Activated CD8-positive, alpha-beta memory T cell treated with anti-CD3 and anti-CD28 coated beads, Interleukin-2, amount 50 U/mL, for 4 hours (primary cell): ENCODE data around the gene DHX15.

Source experiments
- DNase-seq: peaks from one replicate; pipeline ENCODE4 v3.0.0-alpha.2; 2020

DHX15 gene

GRCh38 chr4:24584211-24584850, at the start of gene DHX15:
Gene DHX15, minus strand, starts transcription at chr4:24584554. Its CDS starts 161 bp downstream, at chr4:24584393.
- DNase-seq: peak; percentile 91

- no peak for DNase-seq
Observed at GRCh38 chr4:24632011-24632410, 47.7 kb upstream of the DHX15 start.

GRCh38 chr4:24630937-24631336, 46.6 kb upstream of the DHX15 start:
- DNase-seq: no peak

GRCh38 chr4:24625091-24625490, 40.7 kb upstream of the DHX15 start:
- DNase-seq: no peak

GRCh38 chr4:24624381-24624780, 40.0 kb upstream of the DHX15 start:
- DNase-seq: no peak

- DNase-seq: no peak
Observed at GRCh38 chr4:24622146-24622834, 37.9 kb upstream of the DHX15 start.

- DNase-seq: no peak
Observed at GRCh38 chr4:24615977-24616376, 31.6 kb upstream of the DHX15 start.

- DNase-seq: no peak
Observed at GRCh38 chr4:24614881-24615280, 30.5 kb upstream of the DHX15 start.

GRCh38 chr4:24613502-24613901, 29.1 kb upstream of the DHX15 start:
- no peak for DNase-seq

GRCh38 chr4:24611575-24611974, 27.2 kb upstream of the DHX15 start:
- no peak for DNase-seq

- DNase-seq: no peak
Observed at GRCh38 chr4:24607334-24607733, 23.0 kb upstream of the DHX15 start.

GRCh38 chr4:24605216-24605615, 20.9 kb upstream of the DHX15 start:
- no peak for DNase-seq

GRCh38 chr4:24604558-24605214, 20.3 kb upstream of the DHX15 start:
- no peak for DNase-seq

GRCh38 chr4:24603343-24603742, 19.0 kb upstream of the DHX15 start:
- DNase-seq: no peak

GRCh38 chr4:24601121-24601520, 16.8 kb upstream of the DHX15 start:
- no peak for DNase-seq

- DNase-seq: no peak
Observed at GRCh38 chr4:24599275-24599674, 14.9 kb upstream of the DHX15 start.

GRCh38 chr4:24598025-24598424, 13.7 kb upstream of the DHX15 start:
- DNase-seq: no peak

- DNase-seq: no peak
Observed at GRCh38 chr4:24595659-24596058, 11.3 kb upstream of the DHX15 start.

- no peak for DNase-seq
Observed at GRCh38 chr4:24594887-24595286, 10.5 kb upstream of the DHX15 start.

- no peak for DNase-seq
Observed at GRCh38 chr4:24589448-24589847, 5.1 kb upstream of the DHX15 start.

- no peak for DNase-seq
Observed at GRCh38 chr4:24588216-24588954, 4.0 kb upstream of the DHX15 start.

- peak; percentile 29 for DNase-seq
Observed at GRCh38 chr4:24583451-24584210, 723 bp downstream of the DHX15 start.
